UCSD-AML1 (cell line): ENCODE results near the gene OR52A5.
A peak's percentile ranks its signal among the peaks of the same experiment; 100 is the strongest.
"Not testable (repeated sequence)": the region's sequence is repeated elsewhere in the genome, so short reads cannot be mapped to it uniquely, and the experiment has no call there.

Experiments
- DNase-seq: peaks from one replicate; lab custom pipeline; 2025; ENCODE audit not compliant: unreplicated experiment; lab: John Stamatoyannopoulos, UW

OR52A5 gene

GRCh38 chr11:5137996-5138395 is at the start of gene OR52A5:
Gene OR52A5 (minus strand): TSS chr11:5138356. CDS start chr11:5132642, 5,714 bp downstream.
- no peak for DNase-seq

- no peak for DNase-seq
Measured at GRCh38 chr11:5178046-5178837, 40.1 kb upstream of the OR52A5 start.

- no peak for DNase-seq
Measured at GRCh38 chr11:5174934-5175333, 36.8 kb upstream of the OR52A5 start.

- DNase-seq, result no peak
Measured at GRCh38 chr11:5171856-5172255, 33.7 kb upstream of the OR52A5 start.

GRCh38 chr11:5165898-5166297 is 27.7 kb upstream of the OR52A5 start:
- DNase-seq, result not testable (repeated sequence)

- DNase-seq, result not testable (repeated sequence)
Measured at GRCh38 chr11:5164807-5165206, 26.7 kb upstream of the OR52A5 start.

- DNase-seq, result not testable (repeated sequence)
Measured at GRCh38 chr11:5161045-5161444, 22.9 kb upstream of the OR52A5 start.

- not testable (repeated sequence) for DNase-seq
Measured at GRCh38 chr11:5160217-5160616, 22.1 kb upstream of the OR52A5 start.

- DNase-seq, result no peak
Measured at GRCh38 chr11:5159806-5160205, 21.6 kb upstream of the OR52A5 start.

GRCh38 chr11:5154657-5155056 is 16.5 kb upstream of the OR52A5 start, which contains the start of gene OR52A1:
Gene OR52A1 (minus strand): TSS chr11:5154757. CDS start chr11:5152369, 2,388 bp downstream.
- DNase-seq, result no peak

GRCh38 chr11:5153574-5154431 is 15.6 kb upstream of the OR52A5 start:
- DNase-seq, result no peak

- no peak for DNase-seq
Measured at GRCh38 chr11:5151713-5152153, 13.6 kb upstream of the OR52A5 start.

GRCh38 chr11:5144206-5144605 is 6.0 kb upstream of the OR52A5 start:
- not testable (repeated sequence) for DNase-seq

GRCh38 chr11:5137014-5137413 is 1.1 kb downstream of the OR52A5 start:
- DNase-seq, result no peak

GRCh38 chr11:5136261-5136660 is 1.9 kb downstream of the OR52A5 start:
- no peak for DNase-seq

GRCh38 chr11:5131584-5132335 is 6.4 kb downstream of the OR52A5 start:
- DNase-seq, result no peak

GRCh38 chr11:5129457-5129877 is 8.7 kb downstream of the OR52A5 start:
- DNase-seq, result no peak

- no peak for DNase-seq
Measured at GRCh38 chr11:5124891-5125620, 13.1 kb downstream of the OR52A5 start.

GRCh38 chr11:5123802-5124521 is 14.2 kb downstream of the OR52A5 start:
- DNase-seq, result peak; percentile 56

GRCh38 chr11:5118893-5119292 is 19.3 kb downstream of the OR52A5 start:
- no peak for DNase-seq
